HFFc6 (cell line): ENCODE results near the gene FAM120A. TPM values are rescaled to one million over a fixed set of nuclear protein-coding genes. Genes with fewer than 3 reads are reported as not detected.

Experiments
- DNase-seq: peaks from one replicate; pipeline ENCODE4 v3.0.0-alpha.2; 2018
- H3K27ac Mint-ChIP-seq: 2 replicates; pipeline ENCODE4 v1.8.0; 2020; ENCODE audit warnings: mild to moderate bottlenecking, mixed read lengths
- H3K27me3 Mint-ChIP-seq: 2 replicates; pipeline ENCODE4 v1.8.0; 2021; ENCODE audit warnings: mild to moderate bottlenecking, moderate library complexity, mixed read lengths; ENCODE audit not compliant: insufficient read depth
- H3K36me3 Mint-ChIP-seq: 2 replicates; pipeline ENCODE4 v1.8.0; 2021; ENCODE audit warnings: low read depth, mixed read lengths
- H3K4me1 Mint-ChIP-seq: 2 replicates; pipeline ENCODE4 v1.8.0; 2020; ENCODE audit warnings: low read depth, mixed read lengths
- H3K4me3 Mint-ChIP-seq: 2 replicates; pipeline ENCODE4 v1.8.0; 2020; ENCODE audit warnings: mild to moderate bottlenecking, moderate library complexity, mixed read lengths
- H3K9me3 Mint-ChIP-seq: 2 replicates; pipeline ENCODE4 v1.8.0; 2020; ENCODE audit warnings: mild to moderate bottlenecking, mixed read lengths
- CTCF ChIP-seq: fragments of 200-600 bp; sonication (generic); IDR thresholded peaks from 2 replicates; pipeline ENCODE4 v1.5.0; 2021; ENCODE audit warnings: antibody characterized with exemption, mild to moderate bottlenecking
- total RNA-seq, 6 experiments: library from RNA; stranded (reverse); fragmentation: NEBNext Ultra II Directional; extraction: Animal tissue kit (Norgen Biotek cat#: 25700); gene quantifications; 2 replicates in 1 of 6; 3 replicates in 5 of 6; pipeline ENCODE4 v1.2.3, GENCODE V29; 2021

FAM120A gene
- total RNA-seq, 6 experiments from 2014 or later: 139 to 161 (median 155) TPM

- no peaks in the 10 kb centered on the region for H3K4me1 Mint-ChIP-seq
- no peaks in the 10 kb centered on the region; the same call in 1 of the 2 replicates for H3K36me3 Mint-ChIP-seq
- no peaks in the 10 kb centered on the region for H3K27me3 Mint-ChIP-seq
- DNase-seq: no peak
- no peaks in the 10 kb centered on the region for H3K9me3 Mint-ChIP-seq
- H3K4me3 Mint-ChIP-seq: no peak overlapping the region
- H3K27ac Mint-ChIP-seq: no peak overlapping the region
- no peak for TF ChIP-seq CTCF
Measured at GRCh38 chr9:93541005-93541404, 89.5 kb downstream of the FAM120A start.

GRCh38 chr9:93541581-93542349 is 90.3 kb downstream of the FAM120A start:
- no peaks in the 10 kb centered on the region for H3K4me1 Mint-ChIP-seq
- peaks cover 3% of the 10 kb centered on the region for H3K36me3 Mint-ChIP-seq
- no peak overlapping the region for H3K4me3 Mint-ChIP-seq
- TF ChIP-seq CTCF: no peak
- no peak overlapping the region for H3K27ac Mint-ChIP-seq
- H3K27me3 Mint-ChIP-seq: no peaks in the 10 kb centered on the region
- DNase-seq: no peak
- H3K9me3 Mint-ChIP-seq: no peaks in the 10 kb centered on the region

GRCh38 chr9:93543117-93543516 is 91.6 kb downstream of the FAM120A start:
- H3K4me3 Mint-ChIP-seq: no peak overlapping the region
- H3K27ac Mint-ChIP-seq: no peak overlapping the region
- peaks cover 7% of the 10 kb centered on the region for H3K36me3 Mint-ChIP-seq
- no peaks in the 10 kb centered on the region for H3K4me1 Mint-ChIP-seq
- no peaks in the 10 kb centered on the region for H3K27me3 Mint-ChIP-seq
- no peak for TF ChIP-seq CTCF
- DNase-seq: no peak
- no peaks in the 10 kb centered on the region for H3K9me3 Mint-ChIP-seq

- no peaks in the 10 kb centered on the region for H3K4me1 Mint-ChIP-seq
- no peak overlapping the region for H3K27ac Mint-ChIP-seq
- H3K27me3 Mint-ChIP-seq: no peaks in the 10 kb centered on the region; the same call in 1 of the 2 replicates
- H3K36me3 Mint-ChIP-seq: peaks cover 17% of the 10 kb centered on the region
- no peak for TF ChIP-seq CTCF
- H3K9me3 Mint-ChIP-seq: no peaks in the 10 kb centered on the region
- no peak for DNase-seq
- H3K4me3 Mint-ChIP-seq: no peak overlapping the region
Measured at GRCh38 chr9:93546356-93546755, 94.9 kb downstream of the FAM120A start.

GRCh38 chr9:93549611-93550010 is 98.1 kb downstream of the FAM120A start:
- Mint-ChIP-seq H3K4me1 (no peaks in the 10 kb centered on the region), H3K27me3 (peaks cover 3% of the 10 kb centered on the region), H3K36me3 (peaks cover 25% of the 10 kb centered on the region), H3K9me3 (no peaks in the 10 kb centered on the region), H3K27ac (peak overlapping the region; percentile 23; the same call in 1 of the 2 replicates), H3K4me3 (no peak overlapping the region)
- TF ChIP-seq CTCF: no peak
- no peak for DNase-seq
